A673 (cell line): ENCODE measurements around the gene COL9A2. TPM values are rescaled to one million over a fixed set of nuclear protein-coding genes. Genes with fewer than 3 reads are reported as not detected.

ENCODE experiments used
- BruUV-seq: library from RNA; stranded (reverse); fragments of 400-500 nt; replicated peaks from 2 replicates; lab custom pipeline; 2021; lab: Mats Ljungman, UMichigan
- CTCF ChIA-PET: fragments of 300-600 bp; sonication (Branson Sonifier 250); formaldehyde crosslinking; loops from one replicate; lab custom pipeline; 2022; ENCODE audit warnings: antibody characterized with exemption; lab: Charles Lee
- POLR2A ChIA-PET: fragments of 300-600 bp; sonication (Branson Sonifier 250); formaldehyde crosslinking; loops from one replicate; lab custom pipeline; 2022; ENCODE audit warnings: antibody characterized with exemption; ENCODE audit not compliant: low non-redundant PET; lab: Charles Lee
- DNase-seq: peaks from one replicate; pipeline ENCODE4 v3.0.0-alpha.2; 2015; ENCODE audit warnings: low spot score
- H3K27ac ChIP-seq: fragments of 200-600 bp; sonication (generic); 2 replicates; pipeline ENCODE4 v1.5.1; 2016; ENCODE audit warnings: mixed run types, low read depth, mild to moderate bottlenecking, mixed read lengths, antibody characterized with exemption, low read length; ENCODE audit not compliant: poor library complexity, severe bottlenecking
- H3K27me3 ChIP-seq: fragments of 200-600 bp; sonication (generic); replicated peaks from 2 replicates; pipeline ENCODE4 v1.6.1; 2017; ENCODE audit warnings: mixed run types, low read depth, mild to moderate bottlenecking, mixed read lengths, antibody characterized with exemption, low read length; ENCODE audit not compliant: insufficient read depth, poor library complexity
- H3K36me3 ChIP-seq: fragments of 200-600 bp; sonication (generic); 2 replicates; pipeline ENCODE4 v1.6.1; 2016; ENCODE audit warnings: mixed run types, mild to moderate bottlenecking, mixed read lengths, antibody characterized with exemption, low read length; ENCODE audit not compliant: insufficient read depth, poor library complexity, severe bottlenecking
- H3K4me1 ChIP-seq: fragments of 200-600 bp; sonication (generic); 2 replicates; pipeline ENCODE4 v1.6.1; 2017; ENCODE audit warnings: mixed run types, mild to moderate bottlenecking, mixed read lengths, antibody characterized with exemption, low read length; ENCODE audit not compliant: insufficient read depth, poor library complexity, severe bottlenecking
- H3K4me3 ChIP-seq: fragments of 200-600 bp; sonication (generic); 2 replicates; pipeline ENCODE4 v1.5.1; 2016; ENCODE audit warnings: low read depth, mixed run types, mild to moderate bottlenecking, mixed read lengths, low read length; ENCODE audit not compliant: poor library complexity, severe bottlenecking
- H3K9me3 ChIP-seq: fragments of 200-600 bp; sonication (generic); 2 replicates; pipeline ENCODE4 v1.6.1; 2016; ENCODE audit warnings: mixed run types, low read depth, mild to moderate bottlenecking, mixed read lengths, antibody characterized with exemption, low read length; ENCODE audit not compliant: poor library complexity, severe bottlenecking
- CTCF ChIP-seq: fragments of 300-800, 200-600 bp; sonication (generic); conservative IDR thresholded peaks from 2 replicates; pipeline ENCODE4 v1.5.1; 2017; ENCODE audit warnings: low read depth, mild to moderate bottlenecking, antibody characterized with exemption, low read length, moderate library complexity, mixed read lengths
- EZH2 ChIP-seq: fragments of 200-600 bp; sonication (generic); IDR thresholded peaks from 2 replicates; pipeline ENCODE4 v1.6.1; 2017; ENCODE audit warnings: borderline replicate concordance, low read depth, mild to moderate bottlenecking, mixed read lengths, antibody characterized with exemption, low read length; ENCODE audit not compliant: poor library complexity, severe bottlenecking
- intact Hi-C: fragments of 100-400 bp; cut with micrococcal nuclease; formaldehyde crosslinking; loops from one replicate; pipeline ENCODE4 v1.10.0; 2022; ENCODE audit not compliant: unreplicated experiment
- total RNA-seq: library from RNA; stranded (reverse); gene quantifications from 2 replicates; pipeline ENCODE4 v1.2.3, GENCODE V29; 2021

Gene COL9A2
- total RNA-seq, 1 experiment from 2014 or later: 5.2 TPM

GRCh38 chr1:40310129-40310461 lies 7.0 kb downstream of the COL9A2 start:
- intact Hi-C loops: no loop called here
- H3K4me1 ChIP-seq: peaks cover 11% of the 10 kb centered on the region
- no peak for DNase-seq
- no peaks in the 10 kb centered on the region for H3K27me3 ChIP-seq
- no peaks in the 10 kb centered on the region for H3K36me3 ChIP-seq
- POLR2A ChIA-PET: no interaction called here
- no TSS peak for BruUV-seq
- no peak for TF ChIP-seq CTCF
- no peak for TF ChIP-seq EZH2
- no peak overlapping the region for H3K27ac ChIP-seq
- no peaks in the 10 kb centered on the region for H3K9me3 ChIP-seq
- no peak overlapping the region for H3K4me3 ChIP-seq
- CTCF ChIA-PET: interaction anchor here (1.2 kb wide), 1 partner anchor 95 kb away, joined by 3 read pairs; no protein-coding TSS in a partner anchor

GRCh38 chr1:40309374-40310128 lies 7.5 kb downstream of the COL9A2 start:
- intact Hi-C loops: no loop called here
- TF ChIP-seq EZH2 (no peak), CTCF (no peak)
- Histone ChIP-seq H3K27ac (peak overlapping the region; percentile 4), H3K4me1 (peaks cover 6% of the 10 kb centered on the region), H3K9me3 (no peaks in the 10 kb centered on the region), H3K4me3 (no peak overlapping the region), H3K36me3 (no peaks in the 10 kb centered on the region), H3K27me3 (no peaks in the 10 kb centered on the region)
- DNase-seq: peak; percentile 36
- CTCF ChIA-PET: no interaction called here
- POLR2A ChIA-PET: no interaction called here
- BruUV-seq: no TSS peak

GRCh38 chr1:40308036-40308727 lies 8.9 kb downstream of the COL9A2 start:
- POLR2A ChIA-PET: no interaction called here

More at GRCh38 chr1:40308036-40308727, 8.9 kb downstream of the COL9A2 start:
- DNase-seq: no peak
- CTCF ChIA-PET: no interaction called here
- intact Hi-C loops: no loop called here
- Histone ChIP-seq H3K36me3 (no peaks in the 10 kb centered on the region), H3K9me3 (no peaks in the 10 kb centered on the region), H3K4me3 (no peak overlapping the region), H3K27ac (no peak overlapping the region), H3K4me1 (peaks cover 6% of the 10 kb centered on the region), H3K27me3 (no peaks in the 10 kb centered on the region)
- TF ChIP-seq EZH2 (no peak), CTCF (no peak)
- no TSS peak for BruUV-seq
